Measurements from ENCODE around the gene SKAP1. TPM values are rescaled to one million over a fixed set of nuclear protein-coding genes. Genes with fewer than 3 reads are reported as not detected.

The SKAP1 gene
- total and polyA plus RNA-seq, 4 donors: 1.4 to 4.9 (median 2.5) TPM

- Histone ChIP-seq H3K4me1 (ENCODE audit: control insufficient read depth in 5 of 5, insufficient read depth in 5 of 5, low read length in 5 of 5) (peaks cover 0 to 12% (median 0%) of the 10 kb centered on the region in 5 donors), H3K36me3 (ENCODE audit: control insufficient read depth in 4 of 4, insufficient read depth in 4 of 4, low read length in 4 of 4) (no peaks in the 10 kb centered on the region), H3K9ac (ENCODE audit: insufficient read depth in 1 of 2, low read length in 2 of 2) (no peak overlapping the region), H3K9me3 (ENCODE audit: control insufficient read depth in 4 of 4, insufficient read depth in 3 of 4, low read length in 3 of 4) (peaks cover 0 to 2% (median 0%) of the 10 kb centered on the region in 4 donors), H3K27ac (ENCODE audit: low read depth in 1 of 2, low read length in 1 of 2) (no peak overlapping the region), H3K27me3 (ENCODE audit: control insufficient read depth in 3 of 3, insufficient read depth in 3 of 3, low read length in 2 of 3) (peaks cover 0 to 15% (median 2%) of the 10 kb centered on the region in 3 donors), H3K4me3 (no peak overlapping the region)
- ATAC-seq (ENCODE audit: insufficient read depth, low FRiP score): no peak
- TF ChIP-seq CTCF (IDR thresholded peaks at IDR 0.05; ENCODE audit: control extremely low read depth, extremely low read depth): no peak
- WGBS, 2 donors: 57 to 63% methylated on average over 1 of the region's 1 CpG
- no peak for DNase-seq
Measured at GRCh38 chr17:48375356-48375755, 54.7 kb downstream of the SKAP1 start.

- H3K27ac ChIP-seq (ENCODE audit: low read depth in 1 of 2, low read length in 1 of 2): no peak overlapping the region
- DNase-seq (no peak), ATAC-seq (ENCODE audit: insufficient read depth, low FRiP score) (no peak)
- no peak overlapping the region for H3K9ac ChIP-seq (ENCODE audit: insufficient read depth in 1 of 2, low read length in 2 of 2)
- WGBS, 2 donors: 80 to 86% methylated on average over 1 of the region's 1 CpG
- peak; percentile 26 for TF ChIP-seq CTCF (IDR thresholded peaks at IDR 0.05; ENCODE audit: control extremely low read depth, extremely low read depth)
- H3K4me3 ChIP-seq: no peak overlapping the region
- peaks cover 0 to 15% (median 2%) of the 10 kb centered on the region in 3 donors for H3K27me3 ChIP-seq (ENCODE audit: control insufficient read depth in 3 of 3, insufficient read depth in 3 of 3, low read length in 2 of 3)
- H3K4me1 ChIP-seq (ENCODE audit: control insufficient read depth in 5 of 5, insufficient read depth in 5 of 5, low read length in 5 of 5): peaks cover 0 to 12% (median 0%) of the 10 kb centered on the region in 5 donors
- peaks cover 0 to 2% (median 0%) of the 10 kb centered on the region in 4 donors for H3K9me3 ChIP-seq (ENCODE audit: control insufficient read depth in 4 of 4, insufficient read depth in 3 of 4, low read length in 3 of 4)
- no peaks in the 10 kb centered on the region for H3K36me3 ChIP-seq (ENCODE audit: control insufficient read depth in 4 of 4, insufficient read depth in 4 of 4, low read length in 4 of 4)
Measured at GRCh38 chr17:48374650-48375230, 55.3 kb downstream of the SKAP1 start.

- Histone ChIP-seq H3K27me3 (ENCODE audit: control insufficient read depth in 3 of 3, insufficient read depth in 3 of 3, low read length in 2 of 3) (peaks cover 0 to 15% (median 2%) of the 10 kb centered on the region in 3 donors), H3K4me3 (no peak overlapping the region), H3K9me3 (ENCODE audit: control insufficient read depth in 4 of 4, insufficient read depth in 3 of 4, low read length in 3 of 4) (peaks cover 0 to 2% (median 0%) of the 10 kb centered on the region in 4 donors), H3K4me1 (ENCODE audit: control insufficient read depth in 5 of 5, insufficient read depth in 5 of 5, low read length in 5 of 5) (peaks cover 0 to 9% (median 0%) of the 10 kb centered on the region in 5 donors), H3K36me3 (ENCODE audit: control insufficient read depth in 4 of 4, insufficient read depth in 4 of 4, low read length in 4 of 4) (no peaks in the 10 kb centered on the region), H3K27ac (ENCODE audit: low read depth in 1 of 2, low read length in 1 of 2) (no peak overlapping the region), H3K9ac (ENCODE audit: insufficient read depth in 1 of 2, low read length in 2 of 2) (no peak overlapping the region)
- TF ChIP-seq CTCF (IDR thresholded peaks at IDR 0.05; ENCODE audit: control extremely low read depth, extremely low read depth): no peak
- WGBS, 2 donors: 86 to 93% methylated on average over 3 of the region's 3 CpGs
- no peak for DNase-seq
- no peak for ATAC-seq (ENCODE audit: insufficient read depth, low FRiP score)
Measured at GRCh38 chr17:48373883-48374282, 56.1 kb downstream of the SKAP1 start.
